HG02870 (cell line): ENCODE measurements around the gene UBE2R2.
"Not testable (repeated sequence)": the region's sequence is repeated elsewhere in the genome, so short reads cannot be mapped to it uniquely, and the experiment has no call there.

ENCODE experiments used
- ATAC-seq: cut with Tn5 transposase; IDR thresholded peaks from one replicate; pipeline ENCODE4 v1.9.1; 2021; ENCODE audit warnings: mild to moderate bottlenecking, moderate library complexity; ENCODE audit not compliant: unreplicated experiment

Gene UBE2R2, protein sequence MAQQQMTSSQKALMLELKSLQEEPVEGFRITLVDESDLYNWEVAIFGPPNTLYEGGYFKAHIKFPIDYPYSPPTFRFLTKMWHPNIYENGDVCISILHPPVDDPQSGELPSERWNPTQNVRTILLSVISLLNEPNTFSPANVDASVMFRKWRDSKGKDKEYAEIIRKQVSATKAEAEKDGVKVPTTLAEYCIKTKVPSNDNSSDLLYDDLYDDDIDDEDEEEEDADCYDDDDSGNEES

DNA sequence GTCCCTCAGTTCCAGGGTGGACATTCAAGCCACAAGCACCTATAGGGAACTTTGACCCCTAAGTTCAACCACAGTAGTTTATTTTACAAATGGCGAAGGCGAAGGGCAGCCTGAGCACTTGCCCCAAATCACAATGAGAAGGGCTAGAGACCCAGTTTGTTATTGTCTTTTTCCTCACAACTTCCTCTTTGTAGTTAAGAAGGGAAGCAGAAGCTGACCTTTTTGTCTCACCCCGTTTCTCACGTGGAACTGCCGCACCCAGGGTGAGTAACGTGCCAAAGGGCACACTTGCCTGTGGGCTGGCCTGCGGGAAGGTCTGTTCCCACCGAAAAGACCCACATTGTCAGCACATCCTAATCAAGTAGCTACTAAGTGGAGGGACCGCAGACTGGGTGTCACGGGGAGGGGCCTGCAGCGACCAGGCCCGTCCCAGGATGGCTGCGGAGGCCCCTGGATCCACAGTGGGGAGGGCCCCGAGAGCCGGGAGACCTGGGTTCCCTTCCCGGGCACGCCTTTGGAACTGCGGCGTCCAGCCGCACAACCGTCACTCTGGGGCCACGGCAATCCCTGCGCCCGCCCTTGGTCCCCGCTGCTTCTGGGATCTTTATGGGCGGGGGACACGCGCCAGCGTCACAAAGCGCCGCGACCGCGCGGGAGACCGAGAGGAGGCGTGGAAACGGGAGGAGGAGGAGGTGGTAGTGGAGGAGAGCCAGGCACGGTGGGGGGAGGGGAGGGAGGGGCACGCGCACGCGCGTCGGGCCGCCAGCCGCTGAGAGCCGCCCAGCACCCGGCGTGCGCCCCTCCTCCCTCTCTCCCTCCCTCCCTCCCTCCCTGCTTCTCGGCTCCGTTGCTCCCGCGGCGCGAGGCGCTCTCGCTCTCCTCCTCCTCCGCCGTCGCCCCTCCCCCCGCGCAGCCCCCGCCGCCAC lies at the start of gene UBE2R2:
TSS of gene UBE2R2 (plus strand) at position 834 of the 926 bp plus-strand sequence. CDS start 598 bp downstream, outside the sequence.
- peak; percentile 62 for ATAC-seq

DNA sequence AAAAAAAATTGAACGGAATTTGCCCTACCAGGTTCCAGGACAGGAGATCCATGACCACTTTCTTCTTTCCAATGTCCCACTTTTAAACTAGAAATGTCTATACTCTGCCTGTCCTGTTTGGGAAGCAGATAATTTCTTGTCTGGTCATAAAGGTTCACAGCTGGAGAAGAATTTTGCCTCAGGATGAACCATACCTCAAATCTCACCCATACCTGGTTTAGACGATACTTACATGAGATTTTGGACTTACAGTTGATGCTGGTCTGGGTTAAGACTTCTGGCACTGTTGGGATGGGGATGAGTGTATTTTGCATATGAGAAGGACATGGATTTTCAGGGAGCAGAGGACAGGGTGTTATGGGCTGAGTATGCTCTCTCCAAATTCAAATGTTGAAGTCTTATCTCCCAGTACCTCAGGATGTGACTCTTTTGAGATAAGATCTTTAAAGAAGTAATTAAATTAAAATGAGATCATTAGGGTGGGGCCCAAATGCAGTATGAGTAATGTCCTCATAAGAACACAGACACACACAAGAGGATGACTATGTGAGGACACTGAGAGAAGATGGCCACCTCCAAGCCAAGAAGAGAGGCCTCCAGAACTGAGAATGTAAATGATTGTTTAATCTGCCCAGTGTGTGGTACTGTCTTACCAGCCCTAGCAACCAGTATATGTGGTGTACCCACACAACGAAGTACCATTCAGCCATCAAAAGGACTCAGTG lies 46.6 kb upstream of the UBE2R2 start:
- ATAC-seq = not testable (repeated sequence)

GRCh38 chr9:33773135-33773534 lies 43.8 kb upstream of the UBE2R2 start:
- not testable (repeated sequence) for ATAC-seq

GRCh38 chr9:33774074-33774659 lies 42.8 kb upstream of the UBE2R2 start:
- ATAC-seq = not testable (repeated sequence)

GRCh38 chr9:33776578-33776977 lies 40.4 kb upstream of the UBE2R2 start:
- ATAC-seq = no peak

DNA sequence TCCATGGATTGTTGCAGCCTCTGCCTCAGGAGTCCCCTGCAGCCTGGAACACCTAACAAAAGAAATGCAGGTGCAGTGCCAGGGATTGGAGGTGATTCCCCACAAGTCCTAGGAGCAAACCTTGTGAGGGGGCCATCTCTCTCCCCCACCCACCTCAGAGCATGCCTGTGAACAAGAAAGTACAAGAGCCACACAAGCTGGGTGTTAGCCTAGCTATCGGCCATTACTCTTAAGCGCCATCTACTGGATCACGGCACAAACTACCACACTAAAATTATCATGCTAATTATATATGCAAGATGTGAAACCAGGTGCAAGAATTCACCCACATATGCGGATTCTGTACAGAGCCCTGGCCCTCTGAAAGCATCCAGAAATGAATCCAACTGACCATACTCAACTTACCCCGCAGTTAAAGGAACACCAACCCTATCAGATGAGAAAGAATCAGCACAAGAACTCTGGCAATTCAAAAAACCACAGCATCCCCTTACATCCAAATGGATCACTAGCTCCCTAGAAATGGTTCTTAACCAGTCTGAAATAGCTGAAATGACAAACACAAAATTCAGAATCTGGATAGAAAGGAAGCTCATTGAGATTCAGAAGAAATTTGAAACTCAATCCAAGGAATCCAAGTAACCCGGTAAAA lies 38.1 kb upstream of the UBE2R2 start:
- ATAC-seq = peak; percentile 62

GRCh38 chr9:33780276-33780675 lies 36.7 kb upstream of the UBE2R2 start:
- ATAC-seq = no peak

- no peak for ATAC-seq
Observed at GRCh38 chr9:33781736-33782135, 35.2 kb upstream of the UBE2R2 start.

DNA sequence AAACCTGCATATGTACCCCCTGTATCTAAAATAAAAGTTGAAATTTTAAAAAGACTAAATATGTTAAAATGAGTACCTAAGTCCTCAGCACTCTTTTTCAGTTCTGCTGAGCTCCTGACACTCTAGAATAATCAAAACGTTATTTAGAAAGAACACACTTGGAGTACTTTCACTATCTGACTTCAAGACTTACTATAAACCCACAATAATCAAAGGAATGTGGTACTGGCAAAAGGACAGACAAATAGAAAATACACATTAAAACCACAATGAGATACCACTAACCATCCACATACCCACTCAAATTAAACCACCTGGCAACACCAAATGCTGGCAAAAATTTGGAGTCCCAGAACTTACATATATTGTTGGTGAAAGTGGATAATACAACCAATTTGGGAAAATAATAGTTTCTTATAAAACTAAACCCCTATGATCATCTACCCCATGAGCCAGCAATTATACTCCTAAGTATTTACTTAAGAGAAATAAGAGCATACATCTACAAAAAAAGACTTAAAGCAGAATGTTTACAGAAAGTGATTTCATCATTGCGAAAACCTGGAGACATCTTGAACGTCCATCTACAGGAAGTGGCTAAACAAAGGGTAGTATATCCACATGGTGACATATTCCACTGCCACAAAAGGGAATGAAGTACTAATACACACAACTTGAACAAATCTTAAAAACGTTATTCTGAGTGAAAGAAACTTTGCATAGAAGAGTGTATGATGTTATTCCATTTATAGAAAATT lies 34.4 kb upstream of the UBE2R2 start:
- ATAC-seq = no peak

- ATAC-seq = no peak
Observed at GRCh38 chr9:33785914-33786313, 31.0 kb upstream of the UBE2R2 start.

DNA sequence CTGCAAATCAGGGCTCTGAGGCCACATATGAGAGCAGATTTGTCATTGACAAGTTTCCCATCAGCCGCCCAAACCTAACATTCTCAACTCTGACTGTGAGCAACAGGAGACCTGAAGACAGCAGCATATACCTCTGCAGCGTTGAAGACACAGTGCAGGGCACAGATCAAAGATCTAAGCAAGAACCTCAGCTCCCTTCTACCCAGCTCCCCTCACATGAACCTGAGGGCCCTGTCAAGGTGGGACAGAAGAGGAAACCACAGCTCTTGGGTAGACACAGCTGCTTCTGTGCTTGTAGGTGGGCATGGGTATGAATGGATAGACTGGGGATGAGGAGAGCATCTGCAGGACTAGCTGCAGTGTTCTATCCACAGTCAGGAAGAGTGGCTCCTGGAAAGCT lies 30.3 kb upstream of the UBE2R2 start:
- no peak for ATAC-seq

DNA sequence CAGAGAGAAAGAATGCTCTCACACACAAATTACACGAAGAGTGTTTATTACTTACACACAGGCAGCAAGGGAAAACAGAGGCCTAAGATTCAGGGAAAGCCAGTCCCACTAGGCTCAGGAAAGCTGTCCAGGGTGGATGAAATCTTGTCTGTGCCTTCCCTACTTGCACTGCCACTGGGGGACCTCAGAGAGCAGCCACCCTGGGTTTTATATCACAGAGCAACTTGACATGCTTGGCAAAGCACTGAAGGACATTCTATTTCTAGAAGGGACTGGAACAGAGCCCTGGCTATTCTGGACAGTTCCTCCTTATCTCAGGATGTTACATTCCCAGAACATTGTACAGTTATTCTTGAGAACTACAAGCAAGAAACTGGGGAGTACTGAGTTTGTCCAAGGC lies 29.1 kb upstream of the UBE2R2 start:
- no peak for ATAC-seq

DNA sequence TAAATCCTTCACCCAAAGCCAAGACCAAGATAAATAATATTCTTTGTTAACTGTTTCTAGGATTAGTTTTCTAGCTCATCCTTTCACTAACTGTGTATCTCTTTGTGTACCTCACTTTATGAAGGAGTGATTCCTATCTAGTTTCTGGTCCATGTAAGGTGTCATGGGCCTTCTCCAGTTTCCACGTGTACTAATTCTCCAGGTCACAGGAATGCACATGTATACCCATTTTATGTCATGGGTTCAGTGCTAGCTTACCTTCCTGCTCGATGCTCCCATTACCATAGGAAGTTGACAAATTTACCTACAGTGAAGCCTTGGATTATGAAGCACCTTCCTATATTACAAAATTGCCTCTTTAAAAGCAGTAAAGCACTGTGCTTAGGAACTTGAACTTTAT lies 27.5 kb upstream of the UBE2R2 start:
- not testable (repeated sequence) for ATAC-seq

- ATAC-seq = no peak
Observed at GRCh38 chr9:33791117-33791516, 25.8 kb upstream of the UBE2R2 start.

GRCh38 chr9:33793496-33793895 lies 23.5 kb upstream of the UBE2R2 start:
- ATAC-seq = not testable (repeated sequence)

- ATAC-seq = no peak
Observed at GRCh38 chr9:33794560-33794959, 22.4 kb upstream of the UBE2R2 start.

DNA sequence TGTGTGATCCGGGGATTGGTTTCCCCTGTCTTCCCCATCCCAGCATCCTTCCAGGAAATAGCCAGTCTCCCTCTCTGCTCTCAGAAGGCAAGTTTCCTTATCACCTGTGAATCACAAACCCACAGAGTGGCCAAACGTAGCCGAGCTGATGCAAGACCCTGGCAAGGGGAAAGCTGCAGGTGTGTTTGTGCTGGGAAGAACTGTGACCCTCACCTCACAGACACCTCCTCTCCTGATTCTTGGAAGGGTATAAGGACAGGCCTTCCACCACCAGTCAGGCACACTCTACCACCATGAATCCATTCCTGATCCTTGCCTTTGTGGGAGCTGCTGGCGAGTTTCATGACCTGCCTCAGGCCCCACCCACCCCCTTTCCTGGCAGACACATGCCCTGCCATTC lies 21.7 kb upstream of the UBE2R2 start, which contains the start of gene PRSS3:
TSS of gene PRSS3 (plus strand) at position 281 of the 400 bp plus-strand sequence. CDS start at position 294, 13 bp downstream.
- no peak for ATAC-seq

- no peak for ATAC-seq
Observed at GRCh38 chr9:33795819-33796218, 21.1 kb upstream of the UBE2R2 start.

GRCh38 chr9:33796679-33797078 lies 20.3 kb upstream of the UBE2R2 start:
- ATAC-seq = not testable (repeated sequence)

DNA sequence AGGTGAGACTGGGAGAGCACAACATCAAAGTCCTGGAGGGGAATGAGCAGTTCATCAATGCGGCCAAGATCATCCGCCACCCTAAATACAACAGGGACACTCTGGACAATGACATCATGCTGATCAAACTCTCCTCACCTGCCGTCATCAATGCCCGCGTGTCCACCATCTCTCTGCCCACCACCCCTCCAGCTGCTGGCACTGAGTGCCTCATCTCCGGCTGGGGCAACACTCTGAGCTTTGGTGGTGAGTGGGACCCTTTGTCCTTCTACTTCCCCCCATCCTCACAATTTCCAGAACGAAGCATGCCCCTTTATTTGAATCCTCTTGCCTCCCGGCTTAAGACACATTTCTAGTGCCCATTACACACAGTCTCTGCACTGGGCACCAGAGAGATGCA lies 19.1 kb upstream of the UBE2R2 start:
- ATAC-seq = no peak
